Tibial nerve (tissue), 3 donors: ENCODE measurements around the gene CCDC106.

Source experiments
- POLR2A ChIP-seq, 2 donors: fragments of 450-650 bp; IDR thresholded peaks; one replicate each; pipeline ENCODE4 v1.6.1; 2017; ENCODE audit warnings: antibody characterized with exemption in 2 of 2, mild to moderate bottlenecking in 2 of 2, moderate library complexity in 2 of 2
- TF ChIP-seq, protein P1 (sequence below), 5 experiments: fragments of 200-600 bp in 3 of 5; fragments of 450-650 bp in 2 of 5; sonication (generic) in 3 of 5; IDR thresholded peaks; one replicate each; pipeline ENCODE4 v1.5.1; 2016 to 2019; ENCODE audit warnings: antibody characterized with exemption in 5 of 5, mild to moderate bottlenecking in 3 of 5, moderate library complexity in 2 of 5

GRCh38 chr19:55696301-55697068, 48.5 kb downstream of the CCDC106 start:
- TF ChIP-seq, protein P1, sequence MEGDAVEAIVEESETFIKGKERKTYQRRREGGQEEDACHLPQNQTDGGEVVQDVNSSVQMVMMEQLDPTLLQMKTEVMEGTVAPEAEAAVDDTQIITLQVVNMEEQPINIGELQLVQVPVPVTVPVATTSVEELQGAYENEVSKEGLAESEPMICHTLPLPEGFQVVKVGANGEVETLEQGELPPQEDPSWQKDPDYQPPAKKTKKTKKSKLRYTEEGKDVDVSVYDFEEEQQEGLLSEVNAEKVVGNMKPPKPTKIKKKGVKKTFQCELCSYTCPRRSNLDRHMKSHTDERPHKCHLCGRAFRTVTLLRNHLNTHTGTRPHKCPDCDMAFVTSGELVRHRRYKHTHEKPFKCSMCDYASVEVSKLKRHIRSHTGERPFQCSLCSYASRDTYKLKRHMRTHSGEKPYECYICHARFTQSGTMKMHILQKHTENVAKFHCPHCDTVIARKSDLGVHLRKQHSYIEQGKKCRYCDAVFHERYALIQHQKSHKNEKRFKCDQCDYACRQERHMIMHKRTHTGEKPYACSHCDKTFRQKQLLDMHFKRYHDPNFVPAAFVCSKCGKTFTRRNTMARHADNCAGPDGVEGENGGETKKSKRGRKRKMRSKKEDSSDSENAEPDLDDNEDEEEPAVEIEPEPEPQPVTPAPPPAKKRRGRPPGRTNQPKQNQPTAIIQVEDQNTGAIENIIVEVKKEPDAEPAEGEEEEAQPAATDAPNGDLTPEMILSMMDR (IDR thresholded peaks at IDR 0.05) = no peak
- no peak for TF ChIP-seq POLR2A (IDR thresholded peaks at IDR 0.05)
